IMR-90 (cell line): ENCODE results near the gene LMNTD2. TPM values are rescaled to one million over a fixed set of nuclear protein-coding genes. Genes with fewer than 3 reads are reported as not detected.

Source experiments
- ATAC-seq: fragments of 200-7000 bp; cut with Tn5 transposase; 2 replicates; pipeline ENCODE4 v1.9.1; 2020; ENCODE audit warnings: low read depth, mild to moderate bottlenecking, moderate library complexity
- BruUV-seq: library from RNA; stranded (reverse); fragments of 400-500 nt; replicated peaks from 2 replicates; lab custom pipeline; 2021; lab: Mats Ljungman, UMichigan
- CTCF ChIA-PET: fragments of 300-600 bp; formaldehyde crosslinking; extraction: SDS; loops from one replicate; lab custom pipeline; 2021; ENCODE audit warnings: antibody characterized with exemption; lab: Yijun Ruan, JAX
- POLR2A ChIA-PET: fragments of 300-600 bp; sonication (Branson Sonifier 250); formaldehyde crosslinking; loops from one replicate; lab custom pipeline; 2022; ENCODE audit warnings: antibody characterized with exemption; ENCODE audit not compliant: unreplicated experiment; lab: Charles Lee
- DNase-seq: peaks from one replicate; pipeline ENCODE4 v3.0.0; 2013
- H2AFZ ChIP-seq: replicated peaks from 2 replicates; pipeline ENCODE3; 2013; ENCODE audit warnings: low read length, mild to moderate bottlenecking; ENCODE audit not compliant: poor library complexity
- H2AK5ac ChIP-seq: 2 replicates; pipeline ENCODE4 v1.6.1; 2013; ENCODE audit warnings: low read depth, low read length, inconsistent platforms
- H2AK9ac ChIP-seq: replicated peaks from 2 replicates; pipeline ENCODE3; 2013; ENCODE audit warnings: mild to moderate bottlenecking, low read depth, low read length, moderate library complexity; ENCODE audit not compliant: poor library complexity
- H2BK120ac ChIP-seq: 2 replicates; pipeline ENCODE4 v1.6.1; 2013; ENCODE audit warnings: low read depth, low read length, inconsistent platforms
- H2BK15ac ChIP-seq: 3 replicates; pipeline ENCODE4 v1.6.1; 2013; ENCODE audit warnings: low read depth, low read length, inconsistent platforms
- H2BK20ac ChIP-seq: 2 replicates; pipeline ENCODE4 v1.6.1; 2013; ENCODE audit warnings: low read depth, mild to moderate bottlenecking, inconsistent platforms, low read length, moderate library complexity
- H2BK5ac ChIP-seq: 2 replicates; pipeline ENCODE4 v1.6.1; 2013; ENCODE audit warnings: mild to moderate bottlenecking, low read depth, low read length, inconsistent platforms; ENCODE audit not compliant: poor library complexity, severe bottlenecking
- H3K14ac ChIP-seq: replicated peaks from 2 replicates; pipeline ENCODE4 v1.6.1; 2013; ENCODE audit warnings: low read depth, low read length, inconsistent platforms
- H3K18ac ChIP-seq: 2 replicates; pipeline ENCODE4 v1.6.1; 2013; ENCODE audit warnings: low read depth, low read length, control low read depth
- H3K23ac ChIP-seq: 2 replicates; pipeline ENCODE4 v1.6.1; 2013; ENCODE audit warnings: low read depth, low read length, inconsistent platforms
- H3K27ac ChIP-seq: 2 replicates; pipeline ENCODE4 v1.5.1; 2013; ENCODE audit warnings: mild to moderate bottlenecking, control low read depth, low read length; ENCODE audit not compliant: insufficient read depth
- H3K27me3 ChIP-seq: 2 replicates; pipeline ENCODE4 v1.6.1; 2013; ENCODE audit warnings: low read length; ENCODE audit not compliant: control insufficient read depth, insufficient read depth
- H3K36me3 ChIP-seq: 2 replicates; pipeline ENCODE4 v1.6.1; 2013; ENCODE audit warnings: low read length, mixed read lengths; ENCODE audit not compliant: control insufficient read depth, insufficient read depth
- H3K4ac ChIP-seq: 2 replicates; pipeline ENCODE4 v1.6.1; 2013; ENCODE audit warnings: low read depth, low read length, inconsistent platforms
- H3K4me1 ChIP-seq: 2 replicates; pipeline ENCODE4 v1.6.1; 2013; ENCODE audit warnings: low read length, mixed read lengths; ENCODE audit not compliant: control insufficient read depth, insufficient read depth
- H3K4me2 ChIP-seq: 2 replicates; pipeline ENCODE4 v1.6.1; 2013; ENCODE audit warnings: low read depth, mild to moderate bottlenecking, control low read depth, low read length, moderate library complexity
- H3K4me3 ChIP-seq: 2 replicates; pipeline ENCODE4 v1.5.1; 2013; ENCODE audit warnings: low read depth, mild to moderate bottlenecking, control low read depth, low read length, moderate library complexity; ENCODE audit not compliant: insufficient read depth
- H3K56ac ChIP-seq: 2 replicates; pipeline ENCODE4 v1.6.1; 2013; ENCODE audit warnings: low read length, inconsistent platforms; ENCODE audit not compliant: insufficient read depth; ENCODE audit errors: extremely low read depth
- H3K79me1 ChIP-seq, 2 experiments: 2 replicates each; pipeline ENCODE4 v1.6.1; 2013; ENCODE audit warnings: low read length in 2 of 2, inconsistent platforms in 1 of 2, low read depth in 1 of 2
- H3K9ac ChIP-seq: 2 replicates; pipeline ENCODE4 v1.6.1; 2013; ENCODE audit warnings: low read depth, low read length, control low read depth
- H3K9me1 ChIP-seq: 2 replicates; pipeline ENCODE4 v1.6.1; 2013; ENCODE audit warnings: low read length, inconsistent platforms; ENCODE audit not compliant: insufficient read depth
- H3K9me3 ChIP-seq: 2 replicates; pipeline ENCODE4 v1.6.1; 2013; ENCODE audit warnings: low read length; ENCODE audit not compliant: control insufficient read depth, insufficient read depth
- H4K20me1 ChIP-seq: 2 replicates; pipeline ENCODE4 v1.6.1; 2013; ENCODE audit warnings: low read length, inconsistent platforms; ENCODE audit not compliant: insufficient read depth
- H4K5ac ChIP-seq: 2 replicates; pipeline ENCODE4 v1.6.1; 2013; ENCODE audit warnings: mild to moderate bottlenecking, low read depth, low read length, control low read depth
- H4K8ac ChIP-seq, 2 experiments: 2 replicates each; pipeline ENCODE4 v1.6.1; 2013; ENCODE audit warnings: low read depth in 2 of 2, low read length in 2 of 2, control low read depth in 1 of 2, inconsistent platforms in 1 of 2
- H4K91ac ChIP-seq: 2 replicates; pipeline ENCODE4 v1.6.1; 2013; ENCODE audit warnings: low read depth, low read length, inconsistent platforms; ENCODE audit not compliant: insufficient read depth
- BHLHE40 ChIP-seq: fragments of 150-350 bp; IDR thresholded peaks from 2 replicates; pipeline ENCODE4 v1.6.1; 2016; ENCODE audit warnings: mild to moderate bottlenecking, low read depth, low read length
- CEBPB ChIP-seq: IDR thresholded peaks from 2 replicates; pipeline ENCODE4 v1.6.1; 2012; ENCODE audit warnings: low read depth, low read length, improper control_type of control experiment
- CHD1 ChIP-seq: IDR thresholded peaks from 2 replicates; pipeline ENCODE4 v1.6.1; 2012; ENCODE audit warnings: low read depth, low read length, improper control_type of control experiment
- FOS ChIP-seq: fragments of 150-350 bp; IDR thresholded peaks from 2 replicates; pipeline ENCODE4 v1.6.1; 2016; ENCODE audit warnings: low read depth, low read length
- MAZ ChIP-seq: IDR thresholded peaks from 2 replicates; pipeline ENCODE4 v1.6.1; 2012; ENCODE audit warnings: low read depth, mild to moderate bottlenecking, low read length, improper control_type of control experiment, moderate library complexity, borderline replicate concordance
- MXI1 ChIP-seq: IDR thresholded peaks from 2 replicates; pipeline ENCODE4 v1.6.1; 2012; ENCODE audit warnings: low read depth, mild to moderate bottlenecking, low read length, moderate library complexity, borderline replicate concordance
- NFE2L2 ChIP-seq: fragments of 150-350 bp; IDR thresholded peaks from 2 replicates; pipeline ENCODE4 v1.6.1; 2016; ENCODE audit warnings: low read depth, mild to moderate bottlenecking, low read length
- POLR2A ChIP-seq: IDR thresholded peaks from 2 replicates; pipeline ENCODE4 v1.6.1; 2012; ENCODE audit warnings: mild to moderate bottlenecking, low read depth, low read length
- RAD21 ChIP-seq: IDR thresholded peaks from 2 replicates; pipeline ENCODE4 v1.6.1; 2012; ENCODE audit warnings: low read length, improper control_type of control experiment
- RCOR1 ChIP-seq: IDR thresholded peaks from 2 replicates; pipeline ENCODE4 v1.6.1; 2012; ENCODE audit warnings: mild to moderate bottlenecking, low read length, improper control_type of control experiment; ENCODE audit not compliant: insufficient replicate concordance
- RFX5 ChIP-seq: IDR thresholded peaks from 2 replicates; pipeline ENCODE4 v1.8.0; 2012; ENCODE audit warnings: low read depth, mild to moderate bottlenecking, low read length, moderate library complexity
- SMC3 ChIP-seq: fragments of 150-350 bp; IDR thresholded peaks from 2 replicates; pipeline ENCODE4 v1.6.1; 2016; ENCODE audit warnings: low read depth, mild to moderate bottlenecking, antibody characterized with exemption, low read length, moderate library complexity
- WGBS, 2 experiments: methylation state at CpG; one replicate each; pipeline versions ENCODE4 v1.1.5 to v1.1.7; 2013; ENCODE audit warnings: missing lambda C conversion rate in 2 of 2; ENCODE audit not compliant: insufficient read length in 1 of 2; ENCODE audit errors: extremely low coverage in 2 of 2; 5-methylcytosine and 5-hydroxymethylcytosine counted together
- dilution Hi-C: fragments of 300-500 bp; cut with HindIII; formaldehyde crosslinking; loops from one replicate; pipeline ENCODE4 v1.14.3; 2018; ENCODE audit warnings: low sequenced_read_pairs; ENCODE audit not compliant: unreplicated experiment
- in situ Hi-C: fragments of 300-500 bp; cut with MboI; formaldehyde crosslinking; loops from 3 replicates; pipeline ENCODE4 v1.14.3; 2019; ENCODE audit warnings: low sequenced_read_pairs, inconsistent platforms, mixed read lengths
- intact Hi-C: fragments of 100-400 bp; cut with micrococcal nuclease; formaldehyde crosslinking; loops from 2 replicates; pipeline ENCODE4 v1.10.0; 2022
- polyA plus RNA-seq, 3 experiments: library from polyadenylated mRNA; depleted of rRNA; stranded (reverse); fragments of >200 nt; gene quantifications; 2 replicates each; pipeline ENCODE4 v1.2.3, GENCODE V29; 2012; ENCODE audit warnings: low replicate concordance in 1 of 3
- total RNA-seq: library from RNA; depleted of rRNA; stranded (reverse); fragments of >200 nt; gene quantifications from 2 replicates; pipeline ENCODE4 v1.2.3, GENCODE V29; 2012
- TF ChIP-seq, protein P1 (sequence below): fragments of 150-350 bp; IDR thresholded peaks from 2 replicates; pipeline ENCODE4 v1.6.1; 2017; ENCODE audit warnings: mild to moderate bottlenecking, antibody characterized with exemption, low read length, low read depth
- TF ChIP-seq, protein P2 (sequence below): conservative IDR thresholded peaks from 2 replicates; pipeline ENCODE4 v1.5.1; 2012; ENCODE audit warnings: mild to moderate bottlenecking, low read depth, low read length, improper control_type of control experiment
- TF ChIP-seq, protein P3 (sequence below): fragments of 150-350 bp; IDR thresholded peaks from 2 replicates; pipeline ENCODE4 v1.6.1; 2016; ENCODE audit warnings: low read depth, mild to moderate bottlenecking, low read length, moderate library complexity, borderline replicate concordance

The LMNTD2 gene
- total and polyA plus RNA-seq, 2 of the 4 experiments (the other 2 are of a cell fraction): 0.18 to 1.3 TPM

DNA sequence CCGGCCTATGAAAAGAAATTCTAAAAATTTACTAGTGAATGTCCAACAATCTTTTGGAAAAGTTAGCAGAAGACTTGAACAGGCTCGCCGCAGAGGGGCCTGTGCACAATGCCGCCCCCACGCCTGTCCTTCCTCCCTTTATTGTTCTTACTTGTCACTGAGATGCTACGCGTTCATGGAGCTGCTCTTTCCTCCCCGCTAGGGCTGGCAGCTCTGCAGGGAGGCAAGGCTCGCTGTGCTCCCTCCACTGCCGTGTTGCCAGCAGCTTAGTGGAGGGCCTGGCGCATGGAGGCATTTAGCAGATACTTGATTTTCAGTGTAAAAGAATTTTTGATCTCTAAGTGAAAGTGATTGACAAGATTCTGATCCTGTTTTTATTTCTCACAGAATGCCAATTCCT is 30.5 kb upstream of the LMNTD2 start:
- Histone ChIP-seq H3K9me1 (peaks cover 4% of the 10 kb centered on the region; the same call in 1 of the 2 replicates), H3K23ac (no peak overlapping the region), H3K4ac (no peak overlapping the region), H3K14ac (no peak overlapping the region), H2AK5ac (no peak overlapping the region), H4K91ac (no peak overlapping the region), H3K79me1 (peaks cover 32 to 72% of the 10 kb centered on the region in 2 experiments), H3K9me3 (no peaks in the 10 kb centered on the region), H3K56ac (no peak overlapping the region), H4K8ac (no peak overlapping the region), H4K20me1 (peaks cover 69% of the 10 kb centered on the region), H4K5ac (no peak overlapping the region), H3K4me1 (peaks cover 7% of the 10 kb centered on the region; the same call in 1 of the 2 replicates), H3K4me2 (no peak overlapping the region), H3K27me3 (no peaks in the 10 kb centered on the region), H2BK15ac (no peak overlapping the region), H2BK120ac (no peak overlapping the region), H2BK20ac (no peak overlapping the region), H3K36me3 (peaks cover 66% of the 10 kb centered on the region), H2AFZ (no peak overlapping the region), H2AK9ac (no peak overlapping the region), H2BK5ac (no peak overlapping the region), H3K18ac (no peak overlapping the region), H3K9ac (no peak overlapping the region), H3K4me3 (no peak overlapping the region), H3K27ac (no peak overlapping the region)
- no peak for DNase-seq
- WGBS, 2 experiments: 100% methylated on average over 1 of the region's 11 CpGs; no CpG with 5 or more reads in 1 of the 2 experiments
- in situ Hi-C loops (no loop called here), intact Hi-C loops (no loop called here), dilution Hi-C loops (no loop called here)
- CTCF ChIA-PET: no interaction called here
- no peak for ATAC-seq
- POLR2A ChIA-PET: no interaction called here
- TF ChIP-seq RFX5 (no peak), FOS (no peak), MAZ (no peak), RCOR1 (no peak), POLR2A (no peak), BHLHE40 (no peak), MXI1 (no peak), NFE2L2 (no peak), SMC3 (no peak), RAD21 (no peak), CHD1 (no peak), CEBPB (no peak)
- TF ChIP-seq, protein P1, sequence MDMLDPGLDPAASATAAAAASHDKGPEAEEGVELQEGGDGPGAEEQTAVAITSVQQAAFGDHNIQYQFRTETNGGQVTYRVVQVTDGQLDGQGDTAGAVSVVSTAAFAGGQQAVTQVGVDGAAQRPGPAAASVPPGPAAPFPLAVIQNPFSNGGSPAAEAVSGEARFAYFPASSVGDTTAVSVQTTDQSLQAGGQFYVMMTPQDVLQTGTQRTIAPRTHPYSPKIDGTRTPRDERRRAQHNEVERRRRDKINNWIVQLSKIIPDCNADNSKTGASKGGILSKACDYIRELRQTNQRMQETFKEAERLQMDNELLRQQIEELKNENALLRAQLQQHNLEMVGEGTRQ: no peak
- TF ChIP-seq, protein P2, sequence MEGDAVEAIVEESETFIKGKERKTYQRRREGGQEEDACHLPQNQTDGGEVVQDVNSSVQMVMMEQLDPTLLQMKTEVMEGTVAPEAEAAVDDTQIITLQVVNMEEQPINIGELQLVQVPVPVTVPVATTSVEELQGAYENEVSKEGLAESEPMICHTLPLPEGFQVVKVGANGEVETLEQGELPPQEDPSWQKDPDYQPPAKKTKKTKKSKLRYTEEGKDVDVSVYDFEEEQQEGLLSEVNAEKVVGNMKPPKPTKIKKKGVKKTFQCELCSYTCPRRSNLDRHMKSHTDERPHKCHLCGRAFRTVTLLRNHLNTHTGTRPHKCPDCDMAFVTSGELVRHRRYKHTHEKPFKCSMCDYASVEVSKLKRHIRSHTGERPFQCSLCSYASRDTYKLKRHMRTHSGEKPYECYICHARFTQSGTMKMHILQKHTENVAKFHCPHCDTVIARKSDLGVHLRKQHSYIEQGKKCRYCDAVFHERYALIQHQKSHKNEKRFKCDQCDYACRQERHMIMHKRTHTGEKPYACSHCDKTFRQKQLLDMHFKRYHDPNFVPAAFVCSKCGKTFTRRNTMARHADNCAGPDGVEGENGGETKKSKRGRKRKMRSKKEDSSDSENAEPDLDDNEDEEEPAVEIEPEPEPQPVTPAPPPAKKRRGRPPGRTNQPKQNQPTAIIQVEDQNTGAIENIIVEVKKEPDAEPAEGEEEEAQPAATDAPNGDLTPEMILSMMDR: no peak
- TF ChIP-seq, protein P3, sequence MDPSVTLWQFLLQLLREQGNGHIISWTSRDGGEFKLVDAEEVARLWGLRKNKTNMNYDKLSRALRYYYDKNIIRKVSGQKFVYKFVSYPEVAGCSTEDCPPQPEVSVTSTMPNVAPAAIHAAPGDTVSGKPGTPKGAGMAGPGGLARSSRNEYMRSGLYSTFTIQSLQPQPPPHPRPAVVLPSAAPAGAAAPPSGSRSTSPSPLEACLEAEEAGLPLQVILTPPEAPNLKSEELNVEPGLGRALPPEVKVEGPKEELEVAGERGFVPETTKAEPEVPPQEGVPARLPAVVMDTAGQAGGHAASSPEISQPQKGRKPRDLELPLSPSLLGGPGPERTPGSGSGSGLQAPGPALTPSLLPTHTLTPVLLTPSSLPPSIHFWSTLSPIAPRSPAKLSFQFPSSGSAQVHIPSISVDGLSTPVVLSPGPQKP: no peak
- BruUV-seq: no TSS peak
